ENCODE measurements around the gene CD70. TPM values are rescaled to one million over a fixed set of nuclear protein-coding genes. Genes with fewer than 3 reads are reported as not detected.
"Not testable (repeated sequence)": the region's sequence is repeated elsewhere in the genome, so short reads cannot be mapped to it uniquely, and the experiment has no call there.

Gene CD70
- total RNA-seq, 1 experiment from 2014 or later: not detected

GRCh38 chr19:6599866-6600454 is 9.0 kb upstream of the CD70 start:
- TF ChIP-seq CTCF (conservative IDR thresholded peaks at IDR 0.05) (no peak), EZH2 (IDR thresholded peaks at IDR 0.05; ENCODE audit: low read depth) (no peak)
- Histone ChIP-seq H3K79me2 (ENCODE audit: low read depth) (no peaks in the 10 kb centered on the region), H3K27me3 (ENCODE audit: insufficient read depth, low read depth) (no peaks in the 10 kb centered on the region), H2AFZ (no peak overlapping the region), H3K36me3 (ENCODE audit: low read depth) (no peaks in the 10 kb centered on the region), H4K20me1 (ENCODE audit: insufficient read depth) (no peaks in the 10 kb centered on the region), H3K27ac (no peak overlapping the region), H3K9me2 (ENCODE audit: insufficient read depth) (no peaks in the 10 kb centered on the region), H3K4me3 (no peak overlapping the region), H3K4me1 (replicated peaks; ENCODE audit: insufficient read depth) (no peaks in the 10 kb centered on the region), H3F3A (ENCODE audit: insufficient read depth, low read depth) (no peaks in the 10 kb centered on the region), H3K4me2 (no peak overlapping the region), H3K9me3 (ENCODE audit: insufficient read depth, low read depth) (no peaks in the 10 kb centered on the region)
- ChIA-PET POLR2A (ENCODE audit: unreplicated experiment) (no interaction called here), CTCF (no interaction called here)
- intact Hi-C loops (cut with micrococcal nuclease; ENCODE audit: unreplicated experiment): no loop called here
- no TSS peak for BruUV-seq (replicated peaks)
- no peak for DNase-seq

DNA sequence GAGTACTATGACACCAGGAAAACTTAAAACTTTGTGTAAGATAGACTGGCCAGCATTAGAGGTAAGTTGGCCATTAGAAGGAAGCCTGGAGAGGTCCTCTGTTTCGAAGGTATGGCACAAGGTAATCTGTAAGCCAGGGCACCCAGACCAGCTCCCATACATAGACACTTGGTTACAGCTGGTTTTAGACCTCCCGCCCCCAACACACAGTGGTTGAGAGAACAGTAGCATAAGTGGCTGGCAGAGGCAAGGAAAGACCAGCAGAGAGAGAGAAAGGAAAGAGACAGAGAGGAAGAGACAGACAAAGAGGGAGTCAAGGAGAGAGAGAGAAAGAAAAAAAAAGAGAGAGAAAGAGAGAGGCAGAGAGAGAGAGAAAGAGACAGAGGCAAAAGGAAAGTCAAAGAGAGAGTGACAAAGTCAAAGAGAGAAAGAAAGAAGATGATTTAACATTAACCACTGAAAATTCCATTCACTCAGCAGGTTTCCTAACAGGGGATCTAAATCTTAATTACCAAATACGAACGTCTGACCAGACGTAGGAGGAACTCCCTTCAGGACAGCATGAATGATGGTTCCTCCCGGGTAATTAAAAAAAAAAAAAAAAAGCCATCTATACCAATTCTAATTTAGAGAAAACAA is 7.4 kb upstream of the CD70 start:
- H3K9me2 ChIP-seq (ENCODE audit: insufficient read depth); H4K20me1 ChIP-seq (ENCODE audit: insufficient read depth); H2AFZ ChIP-seq; POLR2A ChIA-PET (ENCODE audit: unreplicated experiment); H3K9me3 ChIP-seq (ENCODE audit: insufficient read depth, low read depth); H3K36me3 ChIP-seq (ENCODE audit: low read depth); H3K27me3 ChIP-seq (ENCODE audit: insufficient read depth, low read depth); DNase-seq; H3K4me1 ChIP-seq (replicated peaks; ENCODE audit: insufficient read depth); BruUV-seq (replicated peaks); H3K4me3 ChIP-seq; H3F3A ChIP-seq (ENCODE audit: insufficient read depth, low read depth); H3K4me2 ChIP-seq; CTCF ChIA-PET; intact Hi-C loops (cut with micrococcal nuclease; ENCODE audit: unreplicated experiment); H3K27ac ChIP-seq; H3K79me2 ChIP-seq (ENCODE audit: low read depth): not testable (repeated sequence)

- CTCF ChIA-PET; H3K79me2 ChIP-seq (ENCODE audit: low read depth); BruUV-seq (replicated peaks); H3K9me3 ChIP-seq (ENCODE audit: insufficient read depth, low read depth); H4K20me1 ChIP-seq (ENCODE audit: insufficient read depth); DNase-seq; H3K27me3 ChIP-seq (ENCODE audit: insufficient read depth, low read depth); H3K4me2 ChIP-seq; H3K27ac ChIP-seq; H3K9me2 ChIP-seq (ENCODE audit: insufficient read depth); POLR2A ChIA-PET (ENCODE audit: unreplicated experiment); H2AFZ ChIP-seq; H3K4me1 ChIP-seq (replicated peaks; ENCODE audit: insufficient read depth); intact Hi-C loops (cut with micrococcal nuclease; ENCODE audit: unreplicated experiment); H3K4me3 ChIP-seq; H3F3A ChIP-seq (ENCODE audit: insufficient read depth, low read depth); H3K36me3 ChIP-seq (ENCODE audit: low read depth): not testable (repeated sequence)
Observed at GRCh38 chr19:6597471-6598253, 6.7 kb upstream of the CD70 start.

- no TSS peak for BruUV-seq (replicated peaks)
- Histone ChIP-seq H3K9me3 (ENCODE audit: insufficient read depth, low read depth) (no peaks in the 10 kb centered on the region), H3K27ac (no peak overlapping the region), H3K79me2 (ENCODE audit: low read depth) (no peaks in the 10 kb centered on the region), H3K9me2 (ENCODE audit: insufficient read depth) (no peaks in the 10 kb centered on the region), H3K4me3 (no peak overlapping the region), H2AFZ (no peak overlapping the region), H3K27me3 (ENCODE audit: insufficient read depth, low read depth) (no peaks in the 10 kb centered on the region), H3F3A (ENCODE audit: insufficient read depth, low read depth) (no peaks in the 10 kb centered on the region), H3K36me3 (ENCODE audit: low read depth) (no peaks in the 10 kb centered on the region), H3K4me2 (no peak overlapping the region), H3K4me1 (replicated peaks; ENCODE audit: insufficient read depth) (no peaks in the 10 kb centered on the region), H4K20me1 (ENCODE audit: insufficient read depth) (no peaks in the 10 kb centered on the region)
- no peak for DNase-seq
- ChIA-PET CTCF (no interaction called here), POLR2A (ENCODE audit: unreplicated experiment) (no interaction called here)
- no peak for TF ChIP-seq EZH2 (IDR thresholded peaks at IDR 0.05; ENCODE audit: low read depth)
- TF ChIP-seq CTCF (conservative IDR thresholded peaks at IDR 0.05): no peak
- intact Hi-C loops (cut with micrococcal nuclease; ENCODE audit: unreplicated experiment): no loop called here
Observed at GRCh38 chr19:6596621-6597020, 5.7 kb upstream of the CD70 start.
